GM21515 (cell line): ENCODE measurements around the gene TJP1.
"Not testable (repeated sequence)": the region's sequence is repeated elsewhere in the genome, so short reads cannot be mapped to it uniquely, and the experiment has no call there.

Experiments used
- ATAC-seq: cut with Tn5 transposase; IDR thresholded peaks from one replicate; pipeline ENCODE4 v1.9.1; 2021; ENCODE audit not compliant: unreplicated experiment

Gene TJP1

DNA sequence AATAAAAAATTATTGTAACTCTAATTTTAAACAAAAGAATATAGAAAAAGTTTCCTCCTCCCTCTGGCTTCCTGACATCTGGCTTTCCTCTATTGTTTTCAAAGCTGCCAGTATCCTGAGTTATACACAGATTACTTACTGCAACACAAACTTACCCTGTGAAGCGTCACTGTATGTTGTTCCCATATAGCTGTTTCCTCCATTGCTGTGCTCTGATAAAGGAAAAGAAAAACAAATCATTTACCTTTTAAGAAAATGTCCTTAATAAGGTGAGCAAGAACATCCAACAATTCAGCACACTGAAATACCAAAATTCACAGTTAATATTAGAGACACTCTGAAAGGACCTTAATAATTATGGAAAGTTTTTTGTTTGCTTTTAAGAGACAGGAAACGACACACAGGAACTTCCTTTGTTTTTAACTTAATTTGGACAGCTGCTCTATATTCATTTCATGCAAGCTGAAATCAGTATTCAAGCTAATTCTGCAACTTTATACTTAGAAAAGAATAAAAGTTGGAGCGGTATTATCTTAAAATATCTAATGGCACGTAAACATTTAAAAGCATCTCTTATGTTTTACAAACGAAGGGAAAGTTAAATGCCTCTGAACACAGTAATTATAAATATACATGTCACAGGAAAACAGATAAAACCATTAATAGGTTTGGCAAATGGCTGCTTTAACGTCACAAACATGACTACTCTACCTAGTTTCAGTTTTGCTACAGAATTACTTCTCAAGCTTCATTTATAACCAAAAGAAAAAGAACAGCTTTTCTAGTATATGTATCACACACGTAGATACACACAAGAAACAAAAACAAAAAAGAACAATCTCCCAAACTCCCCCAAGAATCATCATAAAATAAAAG is 21.5 kb downstream of the TJP1 start:
- no peak for ATAC-seq

DNA sequence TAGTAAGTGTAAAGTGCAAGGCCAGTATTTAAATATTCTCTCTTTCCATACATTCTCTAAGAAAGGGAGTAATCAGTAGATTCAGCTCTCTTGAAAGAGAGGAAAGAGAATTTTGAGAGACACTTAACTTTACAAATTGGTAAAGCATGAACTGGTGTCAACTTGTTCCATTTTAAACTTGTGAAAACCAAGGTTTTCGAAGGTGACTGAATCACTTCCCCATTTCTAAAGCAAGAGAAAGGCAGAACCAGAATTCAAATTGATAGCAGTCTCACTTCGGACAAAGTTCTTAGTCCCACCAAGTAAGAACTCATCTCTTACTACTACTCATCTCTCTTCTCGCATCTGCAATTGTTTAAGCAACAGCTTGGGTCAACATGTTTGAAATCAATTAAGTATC is 22.4 kb downstream of the TJP1 start:
- ATAC-seq = no peak

DNA sequence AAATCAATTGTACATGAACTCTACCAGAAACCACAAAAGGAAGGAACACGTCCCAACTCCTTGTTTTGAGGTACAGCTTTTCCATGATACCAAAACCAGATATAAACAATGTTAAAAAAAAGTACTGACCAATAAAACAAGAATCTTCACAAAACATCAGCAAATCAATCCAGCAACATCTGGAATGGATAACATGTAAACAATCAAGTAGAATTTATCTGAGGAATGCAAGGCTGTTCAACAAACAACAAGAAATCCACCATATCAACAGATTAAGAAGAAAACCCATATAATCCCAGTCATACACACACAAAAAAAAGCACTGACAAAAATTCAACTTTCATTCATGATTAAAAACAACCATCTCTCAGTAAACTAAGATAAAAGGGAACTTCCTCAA is 26.7 kb downstream of the TJP1 start:
- no peak for ATAC-seq

DNA sequence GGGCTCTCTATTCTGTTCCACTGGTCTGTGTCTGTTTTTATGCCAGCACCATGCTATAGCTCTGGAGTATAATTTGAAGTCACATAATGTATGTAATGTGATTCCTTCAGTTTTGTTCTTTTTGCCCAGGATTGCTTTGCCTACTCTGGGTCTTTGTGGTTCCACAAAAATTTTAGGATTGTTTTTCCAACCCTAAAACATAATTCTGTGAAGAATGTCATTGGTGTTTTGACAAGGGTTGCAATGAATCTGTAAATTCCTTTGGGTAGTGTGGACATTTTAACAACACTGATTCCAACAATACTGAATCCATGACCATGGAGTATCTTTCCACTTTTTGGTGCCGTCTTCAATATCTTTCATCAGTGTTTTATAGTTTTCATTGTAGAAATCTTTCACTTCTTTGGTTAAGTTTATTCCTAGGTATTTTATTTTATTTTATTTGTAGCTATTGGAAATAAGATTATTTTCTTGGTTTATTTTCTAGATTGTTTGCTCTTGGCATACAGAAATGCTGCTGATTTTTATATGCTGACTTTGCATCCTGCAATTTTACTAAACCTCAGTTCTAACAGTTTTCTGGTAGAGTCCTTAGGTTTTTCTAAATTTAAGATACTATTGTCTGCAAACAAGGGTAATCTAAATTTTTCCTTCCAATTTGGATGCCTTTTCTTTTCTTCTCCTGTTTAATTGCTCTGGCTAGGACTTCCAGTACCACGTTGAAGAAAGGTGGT is 29.7 kb downstream of the TJP1 start:
- ATAC-seq = no peak

DNA sequence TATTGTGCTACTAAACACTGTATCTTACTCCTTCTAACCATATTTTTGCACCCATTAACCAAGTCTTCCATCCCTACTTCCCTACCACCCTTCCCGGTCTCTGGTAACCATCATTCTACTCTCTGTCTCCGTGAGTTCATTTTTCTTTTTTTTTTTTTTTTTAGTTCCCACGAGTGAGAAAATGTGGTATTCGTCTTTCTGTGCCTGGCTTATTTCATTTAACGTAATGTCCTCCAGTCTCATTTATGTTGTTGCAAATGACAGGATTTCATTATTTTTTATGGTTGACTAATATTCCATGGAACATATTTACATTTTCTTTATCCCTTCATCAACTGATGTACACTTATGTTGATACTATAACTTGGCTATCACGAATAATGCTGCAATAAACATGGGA is 31.7 kb downstream of the TJP1 start:
- no peak for ATAC-seq

DNA sequence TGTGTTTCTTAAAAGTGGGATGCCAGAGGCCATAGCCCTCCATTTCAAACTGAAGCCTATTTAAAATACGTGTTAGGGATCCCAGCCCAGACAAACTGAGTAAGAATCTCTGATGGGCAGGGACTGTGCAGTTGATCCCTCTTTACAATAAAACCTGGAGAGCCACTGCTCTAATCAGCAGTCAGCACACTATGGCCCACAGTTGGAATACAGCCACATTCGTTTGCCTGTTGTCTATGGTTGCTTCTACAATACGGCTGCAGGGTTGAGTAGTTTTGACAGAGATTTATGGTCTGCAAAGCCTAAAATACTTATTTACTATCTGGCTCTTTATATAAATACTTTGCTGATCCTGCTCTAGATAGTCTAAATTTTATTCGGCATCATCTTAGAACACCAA is 32.4 kb downstream of the TJP1 start:
- no peak for ATAC-seq

DNA sequence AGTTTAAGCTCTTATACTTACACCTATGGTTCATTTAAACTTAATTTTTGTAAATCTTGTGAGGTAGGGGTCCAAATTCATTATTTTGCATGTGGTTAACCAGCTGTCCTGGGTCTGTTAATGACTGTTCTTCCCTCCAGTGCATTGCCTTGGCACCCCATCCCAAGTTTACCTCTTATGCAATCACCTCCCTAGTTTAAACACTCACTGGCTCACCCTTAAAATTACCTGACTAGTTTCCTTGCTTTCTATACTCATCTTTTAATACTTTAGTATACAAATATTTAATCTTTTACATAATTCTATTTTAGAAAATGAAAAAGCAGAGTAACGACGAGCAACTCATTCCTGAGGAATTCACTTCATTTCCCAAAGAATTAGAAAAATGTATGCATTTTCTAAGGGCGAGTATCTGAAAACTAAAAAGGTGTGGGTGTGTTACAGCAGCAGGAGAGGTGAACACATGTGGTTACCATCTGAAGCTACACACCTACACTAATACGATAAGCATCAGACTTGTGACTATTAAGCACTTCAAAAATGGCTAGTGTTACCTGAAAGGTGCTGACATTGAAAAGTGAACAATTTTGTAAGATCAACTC is 33.7 kb downstream of the TJP1 start:
- no peak for ATAC-seq

DNA sequence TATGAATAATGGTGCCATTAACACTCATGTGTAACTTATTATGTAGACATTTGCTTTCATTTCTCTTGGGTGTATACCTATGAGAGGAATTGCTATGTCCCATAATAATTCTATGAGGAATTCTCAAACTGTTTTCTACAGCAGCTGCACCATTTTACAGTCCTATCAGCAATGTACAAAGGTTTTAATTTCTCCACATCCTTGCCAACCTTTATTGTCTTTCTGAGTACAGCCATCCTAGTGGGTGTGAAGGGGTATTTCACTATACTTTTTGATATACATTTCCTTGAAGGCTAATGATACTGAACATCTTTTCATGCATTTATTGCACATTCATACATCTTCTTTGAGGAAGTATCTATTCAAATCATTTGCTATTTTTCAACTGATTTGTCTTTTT is 34.5 kb downstream of the TJP1 start:
- no peak for ATAC-seq

DNA sequence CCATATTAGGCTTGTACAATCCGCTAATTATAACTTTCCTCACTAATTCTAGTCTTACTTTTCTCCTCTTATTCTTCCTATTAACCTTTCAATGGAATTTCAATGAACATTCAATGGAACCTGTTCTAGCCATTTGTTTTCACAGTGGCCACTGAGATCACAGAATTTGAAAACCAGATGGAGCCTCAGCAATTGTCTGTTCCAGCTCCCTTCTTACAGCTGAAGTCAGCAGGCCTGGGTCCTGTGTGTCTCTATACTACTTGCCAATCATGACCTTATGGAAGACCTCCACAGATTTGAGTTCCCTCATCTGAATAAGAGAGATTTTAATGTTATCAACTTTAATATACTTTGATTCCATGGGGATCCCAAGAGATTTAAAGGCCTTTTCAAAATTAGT is 36.6 kb downstream of the TJP1 start:
- ATAC-seq = no peak

DNA sequence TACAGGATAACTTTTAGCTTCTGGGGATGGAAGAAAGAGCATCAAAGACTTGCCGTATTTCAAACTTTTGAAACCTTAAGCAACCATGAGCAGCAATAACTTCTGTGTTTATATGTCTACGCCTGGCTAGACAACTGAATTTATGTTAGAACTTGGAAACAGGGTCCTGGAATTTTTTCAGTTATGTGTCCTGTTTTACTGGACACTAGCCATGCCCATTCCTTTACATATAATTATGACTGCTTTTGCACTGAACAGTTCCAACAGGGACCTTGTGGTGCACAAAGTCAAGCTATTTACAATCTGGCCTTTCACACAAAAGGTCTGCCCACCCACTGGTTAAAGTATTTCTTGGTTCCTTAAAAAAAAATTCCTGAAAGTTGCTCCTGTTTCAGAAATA is 37.1 kb downstream of the TJP1 start:
- ATAC-seq = no peak

DNA sequence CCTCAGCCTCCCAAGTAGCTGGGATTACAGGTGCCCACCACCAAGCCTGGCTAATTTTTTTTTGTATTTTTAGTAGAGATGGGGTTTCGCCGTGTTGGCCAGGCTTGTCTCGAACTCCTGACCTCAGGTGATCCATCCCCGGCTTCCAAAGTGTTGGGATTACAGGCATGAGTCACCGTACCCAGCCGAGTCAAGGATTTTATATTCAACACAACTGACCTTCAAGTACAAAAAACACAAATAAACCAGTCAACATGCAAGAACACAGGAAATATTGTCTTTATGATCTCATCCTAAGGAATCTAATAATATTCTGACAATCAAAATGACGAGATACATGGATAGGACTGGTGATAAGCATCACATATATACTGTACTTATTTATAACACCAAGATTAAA is 37.9 kb downstream of the TJP1 start:
- ATAC-seq = no peak

DNA sequence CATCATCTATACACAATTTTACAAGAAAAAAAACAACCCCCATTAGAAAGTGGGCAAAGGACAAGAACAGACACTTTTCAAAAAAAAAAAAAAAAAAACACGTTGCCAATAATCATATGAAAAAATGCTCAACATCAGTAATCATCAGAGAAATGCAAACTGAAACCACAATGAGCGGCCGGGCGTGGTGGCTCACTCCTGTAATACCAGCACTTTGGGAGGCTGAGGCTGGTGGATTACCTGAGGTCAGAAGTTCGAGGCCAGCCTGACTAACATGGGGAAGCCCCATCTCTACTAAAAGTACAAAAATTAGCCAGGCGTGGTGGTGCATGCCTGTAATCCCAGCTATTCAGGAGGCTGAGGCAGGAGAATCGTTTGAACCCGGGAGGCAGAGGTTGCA is 39.5 kb downstream of the TJP1 start:
- ATAC-seq = not testable (repeated sequence)

DNA sequence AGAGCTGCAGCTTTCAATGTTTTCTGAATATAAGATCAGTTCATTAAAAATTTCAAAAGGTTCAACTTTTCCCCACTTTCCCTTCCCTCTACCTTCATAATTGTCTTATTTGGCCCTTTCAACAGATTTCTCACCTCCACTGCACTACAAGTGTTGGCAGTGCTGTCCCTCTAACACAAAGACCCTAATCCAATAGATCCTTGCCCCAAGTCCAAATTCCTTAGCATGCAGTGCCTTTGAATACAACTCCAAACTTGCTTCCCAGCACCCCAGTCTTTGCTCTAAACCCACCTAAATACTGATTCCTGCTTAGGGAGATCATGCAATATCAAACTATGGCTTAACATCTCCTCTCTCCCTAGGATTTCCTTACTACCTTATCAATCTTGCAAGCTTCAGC is 43.9 kb downstream of the TJP1 start:
- ATAC-seq = no peak

DNA sequence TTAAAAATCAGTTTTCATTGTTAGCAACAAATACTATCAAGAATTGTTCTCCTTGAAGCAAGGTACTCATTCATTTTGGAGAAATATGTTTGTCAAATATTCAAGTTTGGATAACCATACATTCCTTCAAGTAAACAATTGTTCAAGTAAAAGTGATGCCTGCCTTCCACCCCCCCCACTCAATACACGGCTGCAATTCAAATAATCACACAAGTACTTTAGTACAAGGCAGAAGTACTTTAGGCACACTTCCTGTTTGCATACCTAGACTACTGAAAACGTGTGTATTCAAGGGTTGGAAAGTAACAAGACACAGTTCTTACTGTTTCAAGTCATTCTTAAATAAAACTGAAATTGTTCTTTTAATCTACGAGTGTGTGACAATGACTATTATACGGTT is 45.4 kb downstream of the TJP1 start:
- ATAC-seq = no peak

DNA sequence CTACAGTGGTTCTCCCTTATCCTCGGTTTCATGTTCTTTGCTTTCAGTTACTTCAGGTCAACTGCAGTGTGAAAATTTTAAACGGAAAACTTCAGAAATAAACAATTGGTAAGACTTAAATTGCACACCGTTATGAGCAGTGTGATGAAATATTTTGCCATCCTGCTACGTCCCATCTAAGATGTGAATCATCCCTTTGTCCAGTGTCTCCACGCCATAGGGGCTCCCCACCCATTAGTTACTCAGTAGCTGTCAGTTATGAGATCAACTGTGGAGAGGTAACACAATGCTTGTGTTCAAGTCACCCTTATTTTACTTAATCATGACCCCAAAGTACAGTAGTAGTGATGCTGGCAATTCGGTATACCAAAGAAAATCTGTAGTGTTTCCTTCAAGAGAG is 47.4 kb downstream of the TJP1 start:
- ATAC-seq = no peak

DNA sequence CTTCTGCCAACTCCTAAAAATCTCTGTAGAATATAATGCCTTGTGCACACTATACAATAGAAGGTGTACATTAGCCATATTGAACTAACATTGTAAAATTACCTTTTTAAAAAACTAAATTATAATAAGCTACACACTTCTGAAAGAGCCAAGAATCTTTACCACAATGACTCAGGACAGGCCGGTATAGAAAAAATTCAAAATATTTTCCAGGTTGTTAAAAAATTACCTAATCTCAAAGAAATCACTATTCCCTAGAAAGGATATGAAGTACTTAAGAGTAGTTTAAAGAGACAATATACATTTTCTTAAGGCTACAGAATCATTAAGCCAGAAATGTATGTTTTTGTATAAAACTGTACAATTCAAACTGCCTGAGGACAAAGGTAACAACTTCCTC is 48.5 kb downstream of the TJP1 start:
- ATAC-seq = no peak

DNA sequence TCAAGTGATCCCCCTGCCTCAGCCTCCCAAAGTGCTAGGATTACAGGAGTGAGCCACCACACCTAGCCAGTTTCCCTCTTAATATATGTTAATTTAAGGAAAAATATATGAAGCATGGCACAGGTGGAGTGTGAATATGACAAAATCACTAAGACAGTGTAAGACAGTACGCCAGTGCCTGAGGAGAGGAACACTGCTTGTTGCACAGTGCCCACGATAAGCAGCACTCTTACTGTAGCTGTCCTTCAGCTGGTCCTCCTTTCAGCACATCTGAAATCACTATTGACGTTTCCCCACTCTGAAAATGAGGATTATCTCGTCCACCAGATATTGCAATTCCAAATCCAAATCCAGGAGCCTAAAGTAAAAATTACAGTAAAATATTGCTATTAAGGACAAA is 49.3 kb downstream of the TJP1 start:
- no peak for ATAC-seq

DNA sequence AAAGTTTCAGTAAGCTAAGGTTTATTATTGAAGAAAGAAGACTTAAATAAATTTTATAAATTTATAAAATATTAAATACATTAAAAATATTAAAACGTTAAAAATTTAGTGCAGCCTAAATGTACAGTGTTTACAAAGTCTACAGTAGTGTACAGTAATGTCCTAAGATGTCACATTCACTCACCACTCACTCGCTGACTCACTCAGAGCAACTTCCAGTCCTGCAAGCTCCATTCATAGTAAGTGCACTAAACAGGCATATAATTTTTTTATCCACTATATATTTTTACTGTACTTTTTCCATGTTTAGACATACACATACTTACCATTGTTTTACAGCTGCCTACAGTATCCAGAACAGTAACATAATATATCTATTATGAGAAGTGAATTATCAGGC is 51.5 kb downstream of the TJP1 start:
- no peak for ATAC-seq

DNA sequence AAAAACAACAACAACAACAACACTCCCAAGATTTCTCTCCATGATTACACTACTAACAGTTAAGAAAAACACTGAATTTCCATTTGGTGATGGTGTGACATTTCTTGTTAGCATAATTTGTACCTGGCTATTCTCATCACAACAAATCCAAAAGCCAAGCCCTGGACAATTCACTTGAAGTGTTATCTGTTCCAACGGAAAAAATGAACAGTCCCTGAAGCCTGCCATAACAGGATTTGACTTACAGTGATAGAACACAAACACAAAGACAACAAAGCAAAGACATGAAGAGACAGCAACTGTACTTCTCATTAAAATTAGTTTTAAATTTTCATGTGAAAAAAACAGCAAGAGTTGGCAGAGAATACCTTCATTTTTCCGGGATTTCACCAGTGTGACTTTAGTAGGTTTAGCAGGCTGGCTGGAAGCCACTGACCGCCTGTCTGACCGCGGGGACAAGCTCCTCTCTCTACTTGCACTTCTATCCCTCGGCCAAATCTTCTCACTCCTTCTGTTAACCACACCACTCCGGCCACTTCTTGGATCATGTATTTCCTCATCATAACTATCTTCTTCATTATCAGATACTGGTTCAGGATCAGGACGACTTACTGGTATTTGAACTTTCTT is 56.3 kb downstream of the TJP1 start:
- ATAC-seq = no peak

DNA sequence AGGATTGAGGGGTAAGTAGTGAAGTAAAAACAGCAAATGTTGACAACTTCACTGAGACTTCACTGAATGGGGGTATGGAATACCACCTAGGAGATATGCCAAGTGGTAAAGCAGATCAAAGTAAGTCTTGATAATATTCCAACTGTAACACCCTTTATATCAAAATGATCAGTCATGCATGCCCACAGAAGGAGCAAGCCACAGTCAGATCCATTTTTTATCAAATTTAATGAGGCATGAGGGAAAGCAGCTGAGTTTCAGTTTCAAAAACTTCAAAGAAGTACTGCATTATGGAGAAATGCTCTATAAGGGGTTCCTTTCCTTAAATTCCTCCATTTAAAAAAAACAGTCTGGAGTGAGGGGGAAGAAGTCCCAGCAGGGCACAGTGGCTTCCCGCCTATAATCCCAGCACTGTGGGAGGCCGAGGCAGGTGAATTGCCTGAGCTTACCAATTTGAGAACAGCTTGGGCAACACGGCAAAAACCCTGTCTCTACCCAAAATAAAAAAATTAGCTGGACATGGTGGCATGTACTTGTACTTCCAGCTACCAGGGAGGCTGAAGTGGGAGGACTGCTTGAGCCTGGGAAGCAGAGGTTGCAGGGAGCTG is 56.9 kb downstream of the TJP1 start:
- no peak for ATAC-seq

DNA sequence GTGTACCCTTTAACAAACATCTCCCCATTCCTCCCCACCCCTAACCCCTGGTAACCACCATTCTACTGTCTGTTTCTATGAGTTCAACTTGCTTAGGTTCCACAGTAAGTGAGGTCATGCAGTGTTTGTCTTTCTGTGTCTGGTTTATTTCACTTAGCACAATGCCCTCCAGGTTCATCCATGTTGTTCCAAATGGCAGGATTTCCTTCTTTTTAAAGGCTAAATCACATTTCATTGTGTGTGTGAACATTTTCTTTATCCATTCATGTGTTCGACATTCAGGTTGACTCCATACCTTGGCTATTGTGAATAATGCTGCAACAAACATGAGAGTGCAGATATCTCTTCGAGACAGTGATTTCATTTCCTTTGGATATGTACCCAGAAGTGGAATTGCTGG is 62.7 kb downstream of the TJP1 start:
- ATAC-seq = no peak
